HepG2 (cell line): Measurements from ENCODE around the gene OR2A25. TPM values are rescaled to one million over a fixed set of nuclear protein-coding genes. Genes with fewer than 3 reads are reported as not detected.

Source experiments
- ATAC-seq: fragments of 200-7000 bp; cut with Tn5 transposase; 3 replicates; pipeline ENCODE4 v1.9.1; 2020; ENCODE audit warnings: mild to moderate bottlenecking, moderate library complexity
- BruUV-seq: library from RNA; stranded (reverse); fragments of 400-500 nt; replicated peaks from 2 replicates; lab custom pipeline; 2021; lab: Mats Ljungman, UMichigan
- CTCF ChIA-PET: fragments of 300-600 bp; formaldehyde crosslinking; extraction: SDS; loops from one replicate; lab custom pipeline; 2021; ENCODE audit warnings: low total read pairs, inconsistent platforms, low intra/inter-chr PET ratio; lab: Yijun Ruan, JAX
- POLR2A ChIA-PET: fragments of 350-600 bp; sonication (Branson Sonifier 250); formaldehyde crosslinking; loops from one replicate; lab custom pipeline; 2020; ENCODE audit warnings: antibody characterized with exemption, inconsistent platforms; lab: Yijun Ruan, JAX
- DNase-seq: peaks from one replicate; pipeline ENCODE4 v3.0.0-alpha.2; 2015; ENCODE audit warnings: low spot score
- FAIRE-seq: peaks from 3 replicates; lab custom pipeline; 2011; peaks lifted over from hg19 to GRCh38; lab: Jason Lieb, UNC
- H2AFZ ChIP-seq: one replicate; pipeline ENCODE4 v1.6.1; 2011; ENCODE audit warnings: low read length, inconsistent platforms
- H3K27ac ChIP-seq: fragments of 300-600 bp; 3 replicates; pipeline ENCODE4 v1.8.0; 2011; ENCODE audit warnings: mixed run types, mild to moderate bottlenecking, mixed read lengths, low read length, inconsistent platforms; ENCODE audit not compliant: insufficient read depth; ENCODE audit errors: extremely low read length
- H3K27me3 ChIP-seq, 2 experiments: fragments of 200-600 bp in 1 of 2; 2 replicates in 1 of 2; 3 replicates in 1 of 2; pipeline versions ENCODE4 v1.6.0 to v1.8.0; 2011; ENCODE audit warnings: low read length in 2 of 2, mild to moderate bottlenecking in 2 of 2, moderate library complexity in 2 of 2, inconsistent platforms in 1 of 2; ENCODE audit not compliant: insufficient read depth in 2 of 2, control insufficient read depth in 1 of 2
- H3K36me3 ChIP-seq, 2 experiments: fragments of 200-600 bp in 1 of 2; replicated peaks in 1 of 2; 2 replicates in 1 of 2; 3 replicates in 1 of 2; pipeline versions ENCODE4 v1.5.1 to v1.8.0; 2011; ENCODE audit warnings: low read length in 2 of 2, inconsistent platforms in 1 of 2; ENCODE audit not compliant: insufficient read depth in 2 of 2, control insufficient read depth in 1 of 2
- H3K4me1 ChIP-seq: 2 replicates; pipeline ENCODE4 v1.5.1; 2012; ENCODE audit warnings: low read length, inconsistent platforms; ENCODE audit not compliant: insufficient read depth
- H3K4me2 ChIP-seq: 2 replicates; pipeline ENCODE4 v1.6.0; 2011; ENCODE audit warnings: low read depth, low read length, inconsistent platforms
- H3K4me3 ChIP-seq, 3 experiments: fragments of 200-600 bp in 1 of 3; sonication (generic), shearing (Covaris generic) in 1 of 3; replicated peaks in 1 of 3; 2 replicates each; pipeline ENCODE4 v1.5.1; 2011 to 2016; ENCODE audit warnings: low read length in 3 of 3, inconsistent platforms in 2 of 3, low read depth in 2 of 3, mild to moderate bottlenecking in 2 of 3, control low read depth in 1 of 3, mixed read lengths in 1 of 3; ENCODE audit not compliant: insufficient read depth in 1 of 3
- H3K79me2 ChIP-seq: one replicate; pipeline ENCODE4 v1.6.1; 2011; ENCODE audit warnings: low read length, inconsistent platforms; ENCODE audit not compliant: insufficient read depth
- H3K9ac ChIP-seq: 2 replicates; pipeline ENCODE4 v1.6.0; 2011; ENCODE audit warnings: mild to moderate bottlenecking, low read depth, low read length, inconsistent platforms; ENCODE audit not compliant: insufficient read depth
- H3K9me3 ChIP-seq: 2 replicates; pipeline ENCODE4 v1.5.1; 2012; ENCODE audit warnings: mild to moderate bottlenecking, low read length
- H4K20me1 ChIP-seq: 2 replicates; pipeline ENCODE4 v1.6.0; 2011; ENCODE audit warnings: inconsistent platforms, mild to moderate bottlenecking, low read length, moderate library complexity; ENCODE audit not compliant: insufficient read depth
- HIVEP1 ChIP-seq: sonication (generic); formaldehyde crosslinking; IDR thresholded peaks from 2 replicates; pipeline ENCODE4 v1.4.0; 2020; ENCODE audit warnings: mild to moderate bottlenecking, missing genetic modification reagents
- HOXA3 ChIP-seq: sonication (generic); formaldehyde crosslinking; IDR thresholded peaks from 2 replicates; pipeline ENCODE4 v1.5.0; 2020; ENCODE audit warnings: missing genetic modification reagents
- MYC ChIP-seq: sonication (generic); formaldehyde crosslinking; IDR thresholded peaks from 2 replicates; pipeline ENCODE4 v1.9.0; 2021; ENCODE audit warnings: missing genetic modification reagents, borderline replicate concordance
- PAWR ChIP-seq: sonication (generic); formaldehyde crosslinking; IDR thresholded peaks from 2 replicates; pipeline ENCODE4 v1.4.0; 2020; ENCODE audit warnings: missing genetic modification reagents, mild to moderate bottlenecking, borderline replicate concordance
- RAD21 ChIP-seq: fragments of 450-650 bp; formaldehyde crosslinking; IDR thresholded peaks from 2 replicates; pipeline ENCODE4 v1.5.0; 2020; ENCODE audit warnings: mild to moderate bottlenecking
- RXRB ChIP-seq: IDR thresholded peaks from 2 replicates; pipeline ENCODE4 v1.6.1; 2016; ENCODE audit warnings: borderline replicate concordance, missing genetic modification reagents, missing compliant biosample characterization
- STAT5B ChIP-seq: sonication (generic); formaldehyde crosslinking; IDR thresholded peaks from 2 replicates; pipeline ENCODE4 v1.4.0; 2020; ENCODE audit warnings: missing genetic modification reagents
- ZBTB7B ChIP-seq: sonication (generic); formaldehyde crosslinking; IDR thresholded peaks from 2 replicates; pipeline ENCODE4 v1.4.0; 2020; ENCODE audit warnings: missing genetic modification reagents
- ZFP82 ChIP-seq: sonication (generic); formaldehyde crosslinking; IDR thresholded peaks from 2 replicates; pipeline ENCODE4 v1.5.1; 2020; ENCODE audit warnings: mild to moderate bottlenecking, missing genetic modification reagents, borderline replicate concordance
- ZNF235 ChIP-seq: sonication (generic); formaldehyde crosslinking; IDR thresholded peaks from 2 replicates; pipeline ENCODE4 v1.8.1; 2023; ENCODE audit warnings: mild to moderate bottlenecking, missing genetic modification reagents, borderline replicate concordance
- ZNF337 ChIP-seq: sonication (generic); formaldehyde crosslinking; IDR thresholded peaks from 2 replicates; pipeline ENCODE4 v1.5.1; 2020; ENCODE audit warnings: missing genetic modification reagents, low read depth, mild to moderate bottlenecking, borderline replicate concordance
- ZNF557 ChIP-seq: sonication (generic); formaldehyde crosslinking; IDR thresholded peaks from 2 replicates; pipeline ENCODE4 v1.4.0; 2020; ENCODE audit warnings: missing genetic modification reagents
- WGBS: methylation state at CpG from one replicate; pipeline ENCODE4 v1.1.6; 2017; ENCODE audit warnings: low lambda C conversion rate; 5-methylcytosine and 5-hydroxymethylcytosine counted together
- in situ Hi-C: cut with HindIII; loops from 2 replicates; pipeline ENCODE4 v1.10.0; 2017; ENCODE audit warnings: low pct_unique_long_range_greater_than_20kb; ENCODE audit not compliant: extremely low pct_ligation_motif_present
- intact Hi-C: fragments of 100-400 bp; cut with micrococcal nuclease; formaldehyde crosslinking; loops from one replicate; pipeline ENCODE4 v1.10.0; 2022; ENCODE audit not compliant: unreplicated experiment
- polyA plus RNA-seq, 8 experiments: library from polyadenylated mRNA; depleted of rRNA in 3 of 8; stranded (reverse) in 7 of 8; unstranded in 1 of 8; fragments of >200 nt; fragmentation: Illumina TruSeq in 4 of 8; extraction: Trizol in 4 of 8; gene quantifications; 2 replicates each; pipeline versions ENCODE4 v1.2.1 to v1.2.3, GENCODE V29; 2011 to 2016; ENCODE audit warnings: low read depth in 4 of 8, missing spikeins in 1 of 8, mixed read lengths in 1 of 8; ENCODE audit not compliant: insufficient read depth in 1 of 8
- total RNA-seq, 5 experiments: library from RNA; depleted of rRNA; stranded (reverse); fragments of >200 nt; fragmentation: Illumina TruSeq; extraction: Trizol; gene quantifications; 2 replicates each; pipeline ENCODE4 v1.2.3, GENCODE V29; 2016; ENCODE audit warnings: low read depth in 1 of 5

OR2A25 gene
- total and polyA plus RNA-seq, 2 of the 13 experiments (the other 11 are each of a cell fraction or from before 2014, with no cell fraction given) = 0.07 TPM; not detected in 1

GRCh38 chr7:144113651-144114050 is 44.0 kb downstream of the OR2A25 start:
- H3K4me2 ChIP-seq = no peak overlapping the region
- no peak overlapping the region for H3K27ac ChIP-seq
- no peak for DNase-seq
- H3K9ac ChIP-seq = no peak overlapping the region
- no peaks in the 10 kb centered on the region for H3K36me3 ChIP-seq
- H3K4me1 ChIP-seq = no peaks in the 10 kb centered on the region
- no peak overlapping the region for H3K4me3 ChIP-seq
- ChIA-PET CTCF (no interaction called here), POLR2A (no interaction called here)
- no peaks in the 10 kb centered on the region for H3K9me3 ChIP-seq
- intact Hi-C loops (no loop called here), in situ Hi-C loops (no loop called here)
- no peak overlapping the region for H2AFZ ChIP-seq
- ATAC-seq = no peak
- no peaks in the 10 kb centered on the region for H3K27me3 ChIP-seq
- WGBS = 0% methylated on average over 1 of the region's 1 CpG
- TF ChIP-seq ZFP82 (CRISPR knock-in tag) (no peak), RXRB (CRISPR knock-in tag) (no peak)
- TF ChIP-seq, all 625 proteins: peak for 0
- no peaks in the 10 kb centered on the region for H4K20me1 ChIP-seq
- H3K79me2 ChIP-seq = no peaks in the 10 kb centered on the region
- FAIRE-seq = no peak
- BruUV-seq = no TSS peak

DNA sequence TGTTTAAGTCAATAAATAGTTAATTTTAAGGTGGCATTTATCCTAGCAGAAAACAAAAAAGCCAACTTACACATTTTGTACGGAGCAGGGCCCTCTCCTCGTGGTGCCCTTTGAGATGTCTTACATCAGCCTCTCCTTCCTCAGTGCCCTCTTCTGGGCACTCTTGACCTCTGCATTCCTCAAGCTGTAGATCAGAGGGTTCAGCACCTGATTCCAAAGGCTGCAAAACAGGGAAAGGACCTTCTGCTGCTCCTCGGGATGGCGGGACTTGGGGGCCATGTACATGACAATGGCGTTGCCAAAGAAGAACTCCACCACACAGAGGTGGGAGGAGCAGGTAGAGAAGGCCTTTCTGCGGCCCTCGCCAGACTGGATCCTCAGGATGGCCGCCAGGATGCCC is 48.7 kb downstream of the OR2A25 start:
- no peak overlapping the region for H3K9ac ChIP-seq
- no peak overlapping the region for H3K4me2 ChIP-seq
- no peak overlapping the region for H2AFZ ChIP-seq
- ChIA-PET POLR2A (no interaction called here), CTCF (no interaction called here)
- no peak for FAIRE-seq
- H3K79me2 ChIP-seq = no peaks in the 10 kb centered on the region
- no peaks in the 10 kb centered on the region for H3K27me3 ChIP-seq
- no peak for DNase-seq
- no peaks in the 10 kb centered on the region for H3K9me3 ChIP-seq
- in situ Hi-C loops = no loop called here
- no peaks in the 10 kb centered on the region for H3K4me1 ChIP-seq
- no peak for ATAC-seq
- no peaks in the 10 kb centered on the region for H3K36me3 ChIP-seq
- H3K4me3 ChIP-seq = no peak overlapping the region
- intact Hi-C loops = no loop called here
- WGBS = 9% methylated on average over 7 of the region's 8 CpGs
- H4K20me1 ChIP-seq = no peaks in the 10 kb centered on the region
- BruUV-seq = no TSS peak
- no peak for TF ChIP-seq ZNF557
- no peak for TF ChIP-seq PAWR
- TF ChIP-seq ZNF337 = no peak
- no peak for TF ChIP-seq ZBTB7B (CRISPR knock-in tag)
- no peak for TF ChIP-seq STAT5B (CRISPR knock-in tag)
- TF ChIP-seq RAD21 (CRISPR knock-in tag) = no peak
- no peak for TF ChIP-seq HOXA3 (CRISPR knock-in tag)
- no peak for TF ChIP-seq ZNF235
- TF ChIP-seq MYC (CRISPR knock-in tag) = no peak
- no peak for TF ChIP-seq HIVEP1 (CRISPR knock-in tag)
- H3K27ac ChIP-seq = no peak overlapping the region
